Ovary (tissue), 3 donors: Measurements from ENCODE around the gene UBXN7.

Experiments
- EP300 ChIP-seq: sonication (generic); formaldehyde crosslinking; IDR thresholded peaks from one replicate; pipeline ENCODE4 v1.6.1; 2017; ENCODE audit warnings: antibody characterized with exemption
- TF ChIP-seq, protein P1 (sequence below), 3 donors: fragments of 450-650 bp in 2 of 3; fragments of 200-600 bp in 1 of 3; IDR thresholded peaks; one replicate each; pipeline versions ENCODE4 v1.5.1 to v1.8.0; 2016 to 2022; ENCODE audit warnings: antibody characterized with exemption in 3 of 3, mild to moderate bottlenecking in 1 of 3
- donor health status: DM: no; HTN: no; CAD: no.

DNA sequence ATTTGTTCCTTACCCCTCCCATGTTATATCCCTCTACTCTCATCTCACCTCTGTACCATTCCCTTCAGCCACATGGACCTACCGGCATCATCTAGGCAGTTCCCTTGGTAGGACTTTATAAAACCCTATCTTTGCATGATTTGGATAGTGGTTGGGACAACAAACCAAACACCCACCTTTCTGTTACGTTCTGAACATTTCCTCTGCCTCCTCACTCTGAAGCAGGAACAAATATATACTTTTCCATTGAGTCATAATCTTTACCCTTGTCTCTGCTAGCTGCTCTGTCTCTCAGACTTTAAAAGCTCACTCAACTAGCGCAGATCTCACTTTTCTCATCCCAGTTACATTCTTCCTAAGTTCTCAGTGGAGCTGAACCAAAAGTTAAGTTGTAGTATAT is 17.8 kb downstream of the UBXN7 start:
- TF ChIP-seq, protein P1, sequence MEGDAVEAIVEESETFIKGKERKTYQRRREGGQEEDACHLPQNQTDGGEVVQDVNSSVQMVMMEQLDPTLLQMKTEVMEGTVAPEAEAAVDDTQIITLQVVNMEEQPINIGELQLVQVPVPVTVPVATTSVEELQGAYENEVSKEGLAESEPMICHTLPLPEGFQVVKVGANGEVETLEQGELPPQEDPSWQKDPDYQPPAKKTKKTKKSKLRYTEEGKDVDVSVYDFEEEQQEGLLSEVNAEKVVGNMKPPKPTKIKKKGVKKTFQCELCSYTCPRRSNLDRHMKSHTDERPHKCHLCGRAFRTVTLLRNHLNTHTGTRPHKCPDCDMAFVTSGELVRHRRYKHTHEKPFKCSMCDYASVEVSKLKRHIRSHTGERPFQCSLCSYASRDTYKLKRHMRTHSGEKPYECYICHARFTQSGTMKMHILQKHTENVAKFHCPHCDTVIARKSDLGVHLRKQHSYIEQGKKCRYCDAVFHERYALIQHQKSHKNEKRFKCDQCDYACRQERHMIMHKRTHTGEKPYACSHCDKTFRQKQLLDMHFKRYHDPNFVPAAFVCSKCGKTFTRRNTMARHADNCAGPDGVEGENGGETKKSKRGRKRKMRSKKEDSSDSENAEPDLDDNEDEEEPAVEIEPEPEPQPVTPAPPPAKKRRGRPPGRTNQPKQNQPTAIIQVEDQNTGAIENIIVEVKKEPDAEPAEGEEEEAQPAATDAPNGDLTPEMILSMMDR (IDR thresholded peaks at IDR 0.05) = no peak
- TF ChIP-seq EP300 = no peak
